ENCODE data around the gene B2M. TPM values are rescaled to one million over a fixed set of nuclear protein-coding genes. Genes with fewer than 3 reads are reported as not detected.

B2M gene
- total and polyA plus RNA-seq, 2 experiments from 2014 or later: 167 to 180 TPM

GRCh38 chr15:44716983-44717602 lies 5.8 kb downstream of the B2M start:
- Histone ChIP-seq H3K27me3 (ENCODE audit: insufficient read depth) (peaks cover 12% of the 10 kb centered on the region), H4K20me1 (replicated peaks; ENCODE audit: insufficient read depth) (peaks cover 10% of the 10 kb centered on the region; the same call in 1 of the 2 replicates), H3K27ac (ENCODE audit: low read depth) (no peak overlapping the region), H3K79me2 (replicated peaks; ENCODE audit: insufficient read depth) (peaks cover 10% of the 10 kb centered on the region; the same call in 1 of the 2 replicates), H3F3A (replicated peaks; ENCODE audit: low read depth) (no peaks in the 10 kb centered on the region), H3K4me3 (no peak overlapping the region), H3K4me2 (no peak overlapping the region), H3K4me1 (ENCODE audit: insufficient read depth) (peaks cover 6% of the 10 kb centered on the region), H2AFZ (no peak overlapping the region), H3K9me2 (ENCODE audit: insufficient read depth) (no peaks in the 10 kb centered on the region), H3K36me3 (ENCODE audit: insufficient read depth) (no peaks in the 10 kb centered on the region)
- Mint-ChIP-seq H3K4me1 (peaks cover 13% of the 10 kb centered on the region), H3K9me3 (no peaks in the 10 kb centered on the region), H3K27ac (no peak overlapping the region), H3K36me3 (ENCODE audit: low read depth) (peaks cover 8% of the 10 kb centered on the region), H3K27me3 (ENCODE audit: insufficient read depth, low read depth, poor library complexity) (peaks cover 11% of the 10 kb centered on the region), H3K4me3 (no peak overlapping the region)
- no peak for DNase-seq (ENCODE audit: low spot score)
- ATAC-seq: no peak
- TF ChIP-seq, protein P1, sequence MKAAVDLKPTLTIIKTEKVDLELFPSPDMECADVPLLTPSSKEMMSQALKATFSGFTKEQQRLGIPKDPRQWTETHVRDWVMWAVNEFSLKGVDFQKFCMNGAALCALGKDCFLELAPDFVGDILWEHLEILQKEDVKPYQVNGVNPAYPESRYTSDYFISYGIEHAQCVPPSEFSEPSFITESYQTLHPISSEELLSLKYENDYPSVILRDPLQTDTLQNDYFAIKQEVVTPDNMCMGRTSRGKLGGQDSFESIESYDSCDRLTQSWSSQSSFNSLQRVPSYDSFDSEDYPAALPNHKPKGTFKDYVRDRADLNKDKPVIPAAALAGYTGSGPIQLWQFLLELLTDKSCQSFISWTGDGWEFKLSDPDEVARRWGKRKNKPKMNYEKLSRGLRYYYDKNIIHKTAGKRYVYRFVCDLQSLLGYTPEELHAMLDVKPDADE (IDR thresholded peaks at IDR 0.05): no peak
- TF ChIP-seq, protein P2, sequence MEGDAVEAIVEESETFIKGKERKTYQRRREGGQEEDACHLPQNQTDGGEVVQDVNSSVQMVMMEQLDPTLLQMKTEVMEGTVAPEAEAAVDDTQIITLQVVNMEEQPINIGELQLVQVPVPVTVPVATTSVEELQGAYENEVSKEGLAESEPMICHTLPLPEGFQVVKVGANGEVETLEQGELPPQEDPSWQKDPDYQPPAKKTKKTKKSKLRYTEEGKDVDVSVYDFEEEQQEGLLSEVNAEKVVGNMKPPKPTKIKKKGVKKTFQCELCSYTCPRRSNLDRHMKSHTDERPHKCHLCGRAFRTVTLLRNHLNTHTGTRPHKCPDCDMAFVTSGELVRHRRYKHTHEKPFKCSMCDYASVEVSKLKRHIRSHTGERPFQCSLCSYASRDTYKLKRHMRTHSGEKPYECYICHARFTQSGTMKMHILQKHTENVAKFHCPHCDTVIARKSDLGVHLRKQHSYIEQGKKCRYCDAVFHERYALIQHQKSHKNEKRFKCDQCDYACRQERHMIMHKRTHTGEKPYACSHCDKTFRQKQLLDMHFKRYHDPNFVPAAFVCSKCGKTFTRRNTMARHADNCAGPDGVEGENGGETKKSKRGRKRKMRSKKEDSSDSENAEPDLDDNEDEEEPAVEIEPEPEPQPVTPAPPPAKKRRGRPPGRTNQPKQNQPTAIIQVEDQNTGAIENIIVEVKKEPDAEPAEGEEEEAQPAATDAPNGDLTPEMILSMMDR (conservative IDR thresholded peaks at IDR 0.05; ENCODE audit: low read depth in 2 of 2): no peak
- no peak for TF ChIP-seq NANOG (IDR thresholded peaks at IDR 0.05; ENCODE audit: borderline replicate concordance)

- peaks cover 7% of the 10 kb centered on the region; the same call in 1 of the 2 replicates for H3K79me2 ChIP-seq (replicated peaks; ENCODE audit: insufficient read depth)
- DNase-seq (ENCODE audit: low spot score) (no peak), ATAC-seq (no peak)
- peaks cover 2% of the 10 kb centered on the region; the same call in 1 of the 2 replicates for H4K20me1 ChIP-seq (replicated peaks; ENCODE audit: insufficient read depth)
- no peak overlapping the region for H2AFZ ChIP-seq
- H3K9me2 ChIP-seq (ENCODE audit: insufficient read depth): no peaks in the 10 kb centered on the region
- no peaks in the 10 kb centered on the region for H3F3A ChIP-seq (replicated peaks; ENCODE audit: low read depth)
- peaks cover 8% of the 10 kb centered on the region for H3K36me3 Mint-ChIP-seq (ENCODE audit: low read depth)
- H3K4me3 Mint-ChIP-seq: no peak overlapping the region
- H3K4me1 ChIP-seq (ENCODE audit: insufficient read depth): peaks cover 6% of the 10 kb centered on the region
- H3K4me2 ChIP-seq: no peak overlapping the region
- no peak overlapping the region for H3K4me3 ChIP-seq
- no peaks in the 10 kb centered on the region for H3K36me3 ChIP-seq (ENCODE audit: insufficient read depth)
- no peaks in the 10 kb centered on the region for H3K27me3 ChIP-seq (ENCODE audit: insufficient read depth)
- H3K27me3 Mint-ChIP-seq (ENCODE audit: insufficient read depth, low read depth, poor library complexity): peaks cover 2% of the 10 kb centered on the region
- H3K4me1 Mint-ChIP-seq: peaks cover 8% of the 10 kb centered on the region
- H3K27ac Mint-ChIP-seq: no peak overlapping the region
- no peaks in the 10 kb centered on the region for H3K9me3 Mint-ChIP-seq
- no peak overlapping the region for H3K27ac ChIP-seq (ENCODE audit: low read depth)
- TF ChIP-seq, protein P1 (IDR thresholded peaks at IDR 0.05): no peak
- no peak for TF ChIP-seq NANOG (IDR thresholded peaks at IDR 0.05; ENCODE audit: borderline replicate concordance)
- TF ChIP-seq, protein P2 (conservative IDR thresholded peaks at IDR 0.05; ENCODE audit: low read depth in 2 of 2): no peak
- TF ChIP-seq JUNB (IDR thresholded peaks at IDR 0.05; ENCODE audit: unreplicated experiment): no peak
- no peak for TF ChIP-seq CREB1 (CRISPR knock-in tag; IDR thresholded peaks at IDR 0.05; ENCODE audit: low read depth)
- TF ChIP-seq, protein P3, sequence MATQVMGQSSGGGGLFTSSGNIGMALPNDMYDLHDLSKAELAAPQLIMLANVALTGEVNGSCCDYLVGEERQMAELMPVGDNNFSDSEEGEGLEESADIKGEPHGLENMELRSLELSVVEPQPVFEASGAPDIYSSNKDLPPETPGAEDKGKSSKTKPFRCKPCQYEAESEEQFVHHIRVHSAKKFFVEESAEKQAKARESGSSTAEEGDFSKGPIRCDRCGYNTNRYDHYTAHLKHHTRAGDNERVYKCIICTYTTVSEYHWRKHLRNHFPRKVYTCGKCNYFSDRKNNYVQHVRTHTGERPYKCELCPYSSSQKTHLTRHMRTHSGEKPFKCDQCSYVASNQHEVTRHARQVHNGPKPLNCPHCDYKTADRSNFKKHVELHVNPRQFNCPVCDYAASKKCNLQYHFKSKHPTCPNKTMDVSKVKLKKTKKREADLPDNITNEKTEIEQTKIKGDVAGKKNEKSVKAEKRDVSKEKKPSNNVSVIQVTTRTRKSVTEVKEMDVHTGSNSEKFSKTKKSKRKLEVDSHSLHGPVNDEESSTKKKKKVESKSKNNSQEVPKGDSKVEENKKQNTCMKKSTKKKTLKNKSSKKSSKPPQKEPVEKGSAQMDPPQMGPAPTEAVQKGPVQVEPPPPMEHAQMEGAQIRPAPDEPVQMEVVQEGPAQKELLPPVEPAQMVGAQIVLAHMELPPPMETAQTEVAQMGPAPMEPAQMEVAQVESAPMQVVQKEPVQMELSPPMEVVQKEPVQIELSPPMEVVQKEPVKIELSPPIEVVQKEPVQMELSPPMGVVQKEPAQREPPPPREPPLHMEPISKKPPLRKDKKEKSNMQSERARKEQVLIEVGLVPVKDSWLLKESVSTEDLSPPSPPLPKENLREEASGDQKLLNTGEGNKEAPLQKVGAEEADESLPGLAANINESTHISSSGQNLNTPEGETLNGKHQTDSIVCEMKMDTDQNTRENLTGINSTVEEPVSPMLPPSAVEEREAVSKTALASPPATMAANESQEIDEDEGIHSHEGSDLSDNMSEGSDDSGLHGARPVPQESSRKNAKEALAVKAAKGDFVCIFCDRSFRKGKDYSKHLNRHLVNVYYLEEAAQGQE (IDR thresholded peaks at IDR 0.05; ENCODE audit: unreplicated experiment): no peak
- no peak for TF ChIP-seq EZH2 (IDR thresholded peaks at IDR 0.05; ENCODE audit: low read depth, unreplicated experiment)
- no peak for TF ChIP-seq EZH2phosphoT487 (IDR thresholded peaks at IDR 0.05; ENCODE audit: unreplicated experiment)
- TF ChIP-seq POLR2AphosphoS5 (IDR thresholded peaks at IDR 0.05; ENCODE audit: low read depth): no peak
These were observed 7.0 kb downstream of the B2M start for GRCh38 chr15:44718180-44718926.
